ENCODE measurements around the gene MINDY2. TPM values are rescaled to one million over a fixed set of nuclear protein-coding genes. Genes with fewer than 3 reads are reported as not detected.

MINDY2 gene
- total and polyA plus RNA-seq, 10 of the 15 experiments (the other 5 are each of a cell fraction or from before 2014, with no cell fraction given) = 0.73 to 9.4 (median 3.3) TPM

- H3K4me2 ChIP-seq (ENCODE audit: control insufficient read depth, insufficient read depth) = no peak overlapping the region
- H3K4me1 ChIP-seq (ENCODE audit: control insufficient read depth, insufficient read depth, low read length) = peaks cover 4% of the 10 kb centered on the region; the same call in 1 of the 2 replicates
- TF ChIP-seq BCL11A (IDR thresholded peaks at IDR 0.05; ENCODE audit: low read depth, low read length) (no peak), TCF12 (IDR thresholded peaks at IDR 0.05; ENCODE audit: low read depth, low read length) (no peak), WRNIP1 (IDR thresholded peaks at IDR 0.05; ENCODE audit: borderline replicate concordance, low read depth, low read length) (no peak), JUND (IDR thresholded peaks at IDR 0.05; ENCODE audit: low read depth, low read length) (no peak), YY1 (IDR thresholded peaks at IDR 0.05; ENCODE audit: low read depth, low read length) (no peak), NR2C1 (IDR thresholded peaks at IDR 0.05) (no peak), SMAD5 (IDR thresholded peaks at IDR 0.05; ENCODE audit: low read depth) (no peak), IRF4 (IDR thresholded peaks at IDR 0.05; ENCODE audit: low read depth, low read length) (no peak), CTCF (IDR thresholded peaks at IDR 0.05 in 2 of 3, conservative IDR thresholded peaks at IDR 0.05 in 1 of 3; ENCODE audit: control insufficient read depth in 2 of 3, extremely low read depth in 1 of 3, insufficient read depth in 1 of 3, low read depth in 3 of 3, low read length in 3 of 3) (no peak), BMI1 (IDR thresholded peaks at IDR 0.05; ENCODE audit: borderline replicate concordance) (no peak), ATF3 (IDR thresholded peaks at IDR 0.05; ENCODE audit: borderline replicate concordance, extremely low read depth, low read depth, low read length) (no peak), POU2F2 (IDR thresholded peaks at IDR 0.05; ENCODE audit: borderline replicate concordance, low read depth, low read length) (no peak), CHD2 (IDR thresholded peaks at IDR 0.05; ENCODE audit: borderline replicate concordance, low read depth, low read length) (no peak), RELA (IDR thresholded peaks at IDR 0.05; ENCODE audit: borderline replicate concordance, partially characterized antibody) (no peak), MXI1 (IDR thresholded peaks at IDR 0.05; ENCODE audit: low read depth, low read length) (no peak), STAT3 (IDR thresholded peaks at IDR 0.05; ENCODE audit: low read depth, low read length) (no peak)
- H4K20me1 ChIP-seq (ENCODE audit: control insufficient read depth, insufficient read depth) = no peaks in the 10 kb centered on the region
- RAD21 ChIA-PET (ENCODE audit: unreplicated experiment) = no interaction called here
- ATAC-seq (no peak), FAIRE-seq (no peak), DNase-seq (ENCODE audit: low read depth, low spot score) (no peak)
- in situ Hi-C loops (cut with MboI) (no loop called here), intact Hi-C loops (cut with micrococcal nuclease; ENCODE audit: unreplicated experiment) (no loop called here)
- no peak overlapping the region for H2AFZ ChIP-seq (ENCODE audit: control insufficient read depth, low read depth, low read length)
- H3K9me3 ChIP-seq (replicated peaks; ENCODE audit: control insufficient read depth, insufficient read depth, low read length) = no peaks in the 10 kb centered on the region
- no TSS peak for BruUV-seq (replicated peaks)
- no peaks in the 10 kb centered on the region for H3K79me2 ChIP-seq (ENCODE audit: control insufficient read depth, insufficient read depth, low read length)
- no peak overlapping the region; the same call in 1 of the 2 replicates for H3K9ac ChIP-seq (ENCODE audit: control insufficient read depth, insufficient read depth, low read length)
- no peak overlapping the region for H3K27ac ChIP-seq (ENCODE audit: control insufficient read depth, insufficient read depth)
- no peaks in the 10 kb centered on the region for H3K27me3 ChIP-seq (replicated peaks in 1 of 2; ENCODE audit: control insufficient read depth in 2 of 2, insufficient read depth in 2 of 2, low read length in 1 of 2)
- SMC1A ChIA-PET (ENCODE audit: uncharacterized antibody, unreplicated experiment) = no interaction called here
- 61% methylated on average over 1 of the region's 1 CpG for WGBS (ENCODE audit: insufficient coverage, insufficient replicate concordance, low lambda C conversion rate, missing lambda C conversion rate)
- CTCF ChIA-PET = no interaction called here
- H3K36me3 ChIP-seq (ENCODE audit: control insufficient read depth in 2 of 2, insufficient read depth in 2 of 2, low read length in 1 of 2) = peaks cover under 1 to 8% of the 10 kb centered on the region in 2 experiments; a peak in 3 of 4 replicates
- H3K4me3 ChIP-seq = no peak overlapping the region
- POLR2A ChIA-PET = no interaction called here
Measured at GRCh38 chr15:58873267-58873666, 102.2 kb downstream of the MINDY2 start.

All from GM12878 (cell line).